PFSK-1 (cell line): ENCODE data around the gene CSNK1G1.

Source experiments
- FOXP2 ChIP-seq: optimal IDR thresholded peaks from 2 replicates; pipeline ENCODE3; 2011; ENCODE audit warnings: borderline replicate concordance, control low read depth, inconsistent platforms; ENCODE audit not compliant: insufficient read depth; ENCODE audit errors: extremely low read length, extremely low read depth
- POLR2AphosphoS5 ChIP-seq: IDR thresholded peaks from 2 replicates; pipeline ENCODE4 v1.6.1; 2012; ENCODE audit warnings: low read depth, mild to moderate bottlenecking, control low read depth, low read length, moderate library complexity
- REST ChIP-seq, 2 experiments: IDR thresholded peaks; 2 replicates each; pipeline versions ENCODE4 v1.6.1 to v1.8.0; 2011 to 2012; ENCODE audit warnings: low read depth in 2 of 2, low read length in 2 of 2, control low read depth in 1 of 2, inconsistent platforms in 1 of 2, mild to moderate bottlenecking in 1 of 2, moderate library complexity in 1 of 2; ENCODE audit not compliant: insufficient read depth in 1 of 2
- SIN3A ChIP-seq: IDR thresholded peaks from 2 replicates; pipeline ENCODE4 v1.6.1; 2012; ENCODE audit warnings: mild to moderate bottlenecking, low read length, moderate library complexity, borderline replicate concordance; ENCODE audit not compliant: insufficient read depth
- TAF1 ChIP-seq: IDR thresholded peaks from 2 replicates; pipeline ENCODE4 v1.6.1; 2012; ENCODE audit warnings: low read length, control low read depth, borderline replicate concordance; ENCODE audit not compliant: insufficient read depth

The CSNK1G1 gene

DNA sequence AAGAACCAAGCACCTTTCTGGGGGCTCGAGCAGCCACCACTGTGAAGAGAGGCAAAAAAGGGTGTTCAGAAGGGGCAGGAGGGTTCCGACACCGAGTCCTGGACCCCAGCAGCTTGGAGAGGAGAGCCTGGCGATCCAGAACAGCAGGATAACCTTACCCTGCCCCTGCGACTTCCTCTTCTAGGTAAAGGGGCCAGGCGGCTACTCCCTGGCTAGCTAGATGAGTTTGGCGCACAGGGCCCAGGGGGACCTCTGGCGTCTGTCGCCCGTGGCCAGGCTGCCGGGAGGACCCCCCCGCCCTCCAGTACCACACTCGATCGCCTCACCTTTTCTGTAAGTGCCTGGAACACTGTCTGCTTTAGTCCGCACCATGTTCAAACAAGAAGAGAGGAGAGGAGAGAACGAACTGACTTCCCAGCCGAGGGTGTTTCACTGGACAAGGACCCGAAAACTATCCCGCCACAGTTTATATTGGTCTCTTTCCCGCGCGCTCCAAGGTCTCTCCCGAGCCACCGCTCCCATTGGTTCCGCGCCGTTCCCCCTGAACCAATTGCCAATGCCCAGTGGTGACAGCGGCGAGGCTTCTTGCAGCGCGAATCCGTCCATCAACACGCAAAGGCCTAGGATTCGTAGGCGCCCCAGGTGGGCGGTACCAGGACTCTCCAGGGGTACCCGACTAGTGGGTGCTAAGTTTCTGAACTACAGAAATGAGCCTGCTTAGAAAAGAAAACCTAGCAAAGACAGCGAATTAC lies 25.2 kb upstream of the CSNK1G1 start, which contains the start of gene PCLAF:
Gene PCLAF (minus strand): TSS at position 442 of the 752 bp plus-strand sequence. CDS start 70 bp downstream, at position 372.
- TF ChIP-seq SIN3A (peak; percentile 75; the same call in 1 of the 2 replicates), TAF1 (peak; percentile 78; the same call in 1 of the 2 replicates), REST (IDR thresholded peaks at IDR 0.05; ENCODE audit: insufficient read depth in 1 of 2, low read depth in 2 of 2, low read length in 2 of 2) (no peak), FOXP2 (no peak), POLR2AphosphoS5 (peak; percentile 97)

DNA sequence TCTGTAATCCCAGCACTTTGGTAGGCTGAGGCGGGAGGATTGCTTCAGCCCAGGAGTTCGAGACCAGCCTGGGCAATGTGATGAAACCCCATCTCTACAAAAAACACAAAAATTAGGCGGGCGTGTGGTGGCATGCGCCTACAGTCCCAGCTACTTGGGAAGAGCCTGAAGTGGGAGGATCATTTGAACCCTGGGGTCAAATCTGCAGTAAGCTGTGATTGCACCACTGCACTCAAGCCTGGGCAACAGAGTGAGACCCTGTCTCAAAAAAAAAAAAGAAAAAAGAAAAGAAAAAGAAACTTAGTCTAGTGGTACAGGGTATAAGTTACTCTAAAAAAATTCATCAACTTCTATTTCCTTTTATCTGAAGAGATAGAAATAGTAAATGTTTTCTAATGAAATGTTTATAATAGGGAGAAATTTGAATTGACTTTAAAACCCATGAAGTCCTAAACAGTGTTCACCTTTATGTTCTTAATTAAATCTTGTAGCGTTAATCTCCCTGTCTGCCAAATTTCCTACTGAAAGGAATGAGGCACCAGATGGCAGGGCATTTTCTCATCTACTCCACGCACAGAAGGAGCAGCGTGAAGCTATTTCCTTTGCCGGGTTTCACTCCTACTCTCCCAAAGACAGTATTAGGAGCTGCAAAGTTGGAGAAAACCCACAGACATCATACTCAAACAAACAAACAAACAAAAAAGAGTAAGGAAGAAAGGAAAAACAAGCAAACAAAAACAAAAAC lies 23.4 kb upstream of the CSNK1G1 start:
- TF ChIP-seq REST (IDR thresholded peaks at IDR 0.05; ENCODE audit: insufficient read depth in 1 of 2, low read depth in 2 of 2, low read length in 2 of 2): no peak
- peak; percentile 60; the same call in 1 of the 2 replicates for TF ChIP-seq SIN3A

- no peak for TF ChIP-seq REST (IDR thresholded peaks at IDR 0.05; ENCODE audit: insufficient read depth in 1 of 2, low read depth in 2 of 2, low read length in 2 of 2)
- no peak for TF ChIP-seq SIN3A
- no peak for TF ChIP-seq FOXP2
- TF ChIP-seq TAF1: no peak
- TF ChIP-seq POLR2AphosphoS5: no peak
Measured at GRCh38 chr15:64373360-64373759, 17.4 kb upstream of the CSNK1G1 start.

DNA sequence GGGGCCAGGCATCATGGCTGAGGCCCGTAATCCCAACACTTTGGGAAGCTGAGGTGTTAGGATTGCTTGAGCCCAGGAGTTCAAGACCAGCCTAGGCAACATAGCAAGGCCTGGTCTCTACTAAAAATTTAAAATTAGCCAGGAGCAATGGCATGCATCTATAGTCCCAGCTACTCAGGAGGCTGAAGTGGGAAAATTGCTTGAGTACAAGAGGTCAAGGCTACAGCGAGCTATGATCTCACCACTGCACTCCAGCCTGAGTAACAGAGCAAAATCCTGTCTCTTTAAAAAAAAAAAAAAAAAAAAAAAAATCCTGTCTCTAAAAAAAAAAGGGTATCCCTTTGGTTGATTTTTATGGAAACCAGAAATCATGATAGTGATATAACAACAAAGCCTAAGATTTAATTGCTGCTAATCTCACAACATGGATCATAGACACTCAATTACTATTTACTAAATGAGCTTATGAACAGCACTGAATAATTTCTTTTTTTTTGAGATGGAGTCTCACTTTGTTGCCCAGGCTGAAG lies 13.2 kb upstream of the CSNK1G1 start:
- TF ChIP-seq FOXP2: no peak
- no peak for TF ChIP-seq TAF1
- no peak for TF ChIP-seq REST (IDR thresholded peaks at IDR 0.05; ENCODE audit: insufficient read depth in 1 of 2, low read depth in 2 of 2, low read length in 2 of 2)
- TF ChIP-seq POLR2AphosphoS5: no peak
- TF ChIP-seq SIN3A: no peak
